Measurements from ENCODE around the gene LGALS4.
"Not testable (repeated sequence)": the region's sequence is repeated elsewhere in the genome, so short reads cannot be mapped to it uniquely, and the experiment has no call there.

LGALS4 gene

GRCh38 chr19:38790507-38791403 is 22.0 kb downstream of the LGALS4 start:
- not testable (repeated sequence) for H3K79me1 ChIP-seq (ENCODE audit: low read depth, low read length); H3K27me3 ChIP-seq (ENCODE audit: control insufficient read depth in 3 of 3, insufficient read depth in 3 of 3, low read depth in 1 of 3, low read length in 3 of 3); H2BK120ac ChIP-seq (ENCODE audit: low read depth, low read length); H3K9me3 ChIP-seq (replicated peaks in 1 of 2; ENCODE audit: control insufficient read depth in 2 of 2, insufficient read depth in 1 of 2, low read depth in 1 of 2, low read length in 2 of 2); H3K14ac ChIP-seq (ENCODE audit: low read length); H4K91ac ChIP-seq (ENCODE audit: low read depth, low read length, poor library complexity); H3K4ac ChIP-seq (ENCODE audit: low read length); H2BK5ac ChIP-seq (ENCODE audit: low read length); H2AK5ac ChIP-seq (ENCODE audit: low read depth, low read length); DNase-seq (ENCODE audit: low spot score); H3K36me3 ChIP-seq (replicated peaks in 1 of 2; ENCODE audit: control insufficient read depth in 2 of 2, insufficient read depth in 2 of 2, low read length in 2 of 2); H2BK15ac ChIP-seq (ENCODE audit: low read length); H3K18ac ChIP-seq (ENCODE audit: low read length); H3K9ac ChIP-seq (ENCODE audit: low read depth, low read length, poor library complexity); H2AFZ ChIP-seq (ENCODE audit: low read length); H3K27ac ChIP-seq (replicated peaks; ENCODE audit: low read length); H4K8ac ChIP-seq (ENCODE audit: low read depth, low read length); H3K4me1 ChIP-seq (ENCODE audit: control insufficient read depth in 2 of 2, insufficient read depth in 1 of 2, low read depth in 1 of 2, low read length in 2 of 2); H3K23ac ChIP-seq (ENCODE audit: low read depth, low read length, poor library complexity); H2BK12ac ChIP-seq (ENCODE audit: low read length); H3K4me2 ChIP-seq (ENCODE audit: insufficient read depth, low read length, poor library complexity, severe bottlenecking); H3K4me3 ChIP-seq (ENCODE audit: low read length in 2 of 2)
- WGBS, 2 donors (ENCODE audit: extremely low coverage in 2 of 2, insufficient read length in 2 of 2, insufficient replicate concordance in 1 of 2) = no CpG with 5 or more reads among the region's 49 CpGs

- no peak within 1 kb of the TSS for H3K27ac ChIP-seq (replicated peaks; ENCODE audit: low read length)
- peak within 1 kb of the TSS; percentile 39 for H2BK120ac ChIP-seq (ENCODE audit: low read depth, low read length)
- peak within 1 kb of the TSS; percentile 48 for H3K18ac ChIP-seq (ENCODE audit: low read length)
- H2BK15ac ChIP-seq (ENCODE audit: low read length) = no peak within 1 kb of the TSS
- H3K79me1 ChIP-seq (ENCODE audit: low read depth, low read length) = peaks cover 2% of the 10 kb centered on the region
- H3K23ac ChIP-seq (ENCODE audit: low read depth, low read length, poor library complexity) = no peak within 1 kb of the TSS
- no peak within 1 kb of the TSS for H3K4me3 ChIP-seq (ENCODE audit: low read length in 2 of 2)
- H3K27me3 ChIP-seq (ENCODE audit: control insufficient read depth in 3 of 3, insufficient read depth in 3 of 3, low read depth in 1 of 3, low read length in 3 of 3) = peaks cover 0 to 1% (median 0%) of the 10 kb centered on the region in 3 experiments
- no peak within 1 kb of the TSS for H4K8ac ChIP-seq (ENCODE audit: low read depth, low read length)
- WGBS, 2 donors (ENCODE audit: extremely low coverage in 2 of 2, insufficient read length in 2 of 2, insufficient replicate concordance in 1 of 2) = no CpG with 5 or more reads among the region's 17 CpGs
- H4K91ac ChIP-seq (ENCODE audit: low read depth, low read length, poor library complexity) = no peak within 1 kb of the TSS
- DNase-seq (ENCODE audit: low spot score) = no peak
- H2AK5ac ChIP-seq (ENCODE audit: low read depth, low read length) = no peak within 1 kb of the TSS
- H3K9ac ChIP-seq (ENCODE audit: low read depth, low read length, poor library complexity) = no peak within 1 kb of the TSS
- no peaks in the 10 kb centered on the region for H3K9me3 ChIP-seq (replicated peaks in 1 of 2; ENCODE audit: control insufficient read depth in 2 of 2, insufficient read depth in 1 of 2, low read depth in 1 of 2, low read length in 2 of 2)
- H3K4me2 ChIP-seq (ENCODE audit: insufficient read depth, low read length, poor library complexity, severe bottlenecking) = no peak within 1 kb of the TSS
- H3K4me1 ChIP-seq (ENCODE audit: control insufficient read depth in 2 of 2, insufficient read depth in 1 of 2, low read depth in 1 of 2, low read length in 2 of 2) = peaks cover 0 to 1% of the 10 kb centered on the region in 2 donors
- H3K4ac ChIP-seq (ENCODE audit: low read length) = no peak within 1 kb of the TSS
- peak within 1 kb of the TSS; percentile 1 for H3K14ac ChIP-seq (ENCODE audit: low read length)
- no peaks in the 10 kb centered on the region for H3K36me3 ChIP-seq (replicated peaks in 1 of 2; ENCODE audit: control insufficient read depth in 2 of 2, insufficient read depth in 2 of 2, low read length in 2 of 2)
- no peak within 1 kb of the TSS for H2BK12ac ChIP-seq (ENCODE audit: low read length)
- H2BK5ac ChIP-seq (ENCODE audit: low read length) = no peak within 1 kb of the TSS
- peak within 1 kb of the TSS; percentile 59 for H2AFZ ChIP-seq (ENCODE audit: low read length)
Measured at GRCh38 chr19:38788478-38789243, 24.1 kb downstream of the LGALS4 start, which contains the start of gene LGALS7B. TSS of gene LGALS7B (plus strand) at chr19:38789200. CDS start at chr19:38789227, 27 bp downstream.

- peak overlapping the region; percentile 92 for H4K8ac ChIP-seq (ENCODE audit: low read depth, low read length)
- no peak overlapping the region for H2AFZ ChIP-seq (ENCODE audit: low read length)
- peaks cover 2% of the 10 kb centered on the region for H3K79me1 ChIP-seq (ENCODE audit: low read depth, low read length)
- H3K14ac ChIP-seq (ENCODE audit: low read length) = no peak overlapping the region
- H3K4me1 ChIP-seq (ENCODE audit: control insufficient read depth in 2 of 2, insufficient read depth in 1 of 2, low read depth in 1 of 2, low read length in 2 of 2) = peaks cover 0 to 1% of the 10 kb centered on the region in 2 donors
- WGBS, 2 donors (ENCODE audit: extremely low coverage in 2 of 2, insufficient read length in 2 of 2, insufficient replicate concordance in 1 of 2) = no CpG with 5 or more reads among the region's 11 CpGs
- DNase-seq (ENCODE audit: low spot score) = no peak
- H3K23ac ChIP-seq (ENCODE audit: low read depth, low read length, poor library complexity) = peak overlapping the region; percentile 25
- no peak overlapping the region for H4K91ac ChIP-seq (ENCODE audit: low read depth, low read length, poor library complexity)
- no peak overlapping the region for H3K4ac ChIP-seq (ENCODE audit: low read length)
- no peaks in the 10 kb centered on the region for H3K27me3 ChIP-seq (ENCODE audit: control insufficient read depth in 3 of 3, insufficient read depth in 3 of 3, low read depth in 1 of 3, low read length in 3 of 3)
- H2AK5ac ChIP-seq (ENCODE audit: low read depth, low read length) = peak overlapping the region; percentile 14
- no peak overlapping the region for H3K9ac ChIP-seq (ENCODE audit: low read depth, low read length, poor library complexity)
- no peak overlapping the region for H2BK15ac ChIP-seq (ENCODE audit: low read length)
- no peaks in the 10 kb centered on the region for H3K36me3 ChIP-seq (replicated peaks in 1 of 2; ENCODE audit: control insufficient read depth in 2 of 2, insufficient read depth in 2 of 2, low read length in 2 of 2)
- H2BK5ac ChIP-seq (ENCODE audit: low read length) = no peak overlapping the region
- H2BK12ac ChIP-seq (ENCODE audit: low read length) = peak overlapping the region; percentile 90
- H3K4me2 ChIP-seq (ENCODE audit: insufficient read depth, low read length, poor library complexity, severe bottlenecking) = no peak overlapping the region
- peak overlapping the region; percentile 83 for H3K18ac ChIP-seq (ENCODE audit: low read length)
- no peak overlapping the region for H3K27ac ChIP-seq (replicated peaks; ENCODE audit: low read length)
- H3K4me3 ChIP-seq (ENCODE audit: low read length in 2 of 2) = no peak overlapping the region
- H3K9me3 ChIP-seq (replicated peaks in 1 of 2; ENCODE audit: control insufficient read depth in 2 of 2, insufficient read depth in 1 of 2, low read depth in 1 of 2, low read length in 2 of 2) = no peaks in the 10 kb centered on the region
- H2BK120ac ChIP-seq (ENCODE audit: low read depth, low read length) = no peak overlapping the region
Measured at GRCh38 chr19:38786572-38787265, 26.0 kb downstream of the LGALS4 start.
